GM04504 (cell line): ENCODE results near the gene DYRK4.
A peak's percentile ranks its signal among the peaks of the same experiment; 100 is the strongest.
"Not testable (repeated sequence)": the region's sequence is repeated elsewhere in the genome, so short reads cannot be mapped to it uniquely, and the experiment has no call there.

ENCODE experiments used
- DNase-seq: peaks from one replicate; pipeline ENCODE4 v3.0.0-alpha.2; 2012; ENCODE audit warnings: low read depth

The DYRK4 gene

GRCh38 chr12:4562034-4562657 lies at the start of gene DYRK4:
Gene DYRK4, plus strand, starts transcription at chr12:4562208. Its CDS starts 38 bp downstream, at chr12:4562246.
- DNase-seq = peak; percentile 35

GRCh38 chr12:4518106-4518728 lies 43.8 kb upstream of the DYRK4 start:
- DNase-seq = no peak

GRCh38 chr12:4523443-4523842 lies 38.6 kb upstream of the DYRK4 start:
- DNase-seq = not testable (repeated sequence)

DNA sequence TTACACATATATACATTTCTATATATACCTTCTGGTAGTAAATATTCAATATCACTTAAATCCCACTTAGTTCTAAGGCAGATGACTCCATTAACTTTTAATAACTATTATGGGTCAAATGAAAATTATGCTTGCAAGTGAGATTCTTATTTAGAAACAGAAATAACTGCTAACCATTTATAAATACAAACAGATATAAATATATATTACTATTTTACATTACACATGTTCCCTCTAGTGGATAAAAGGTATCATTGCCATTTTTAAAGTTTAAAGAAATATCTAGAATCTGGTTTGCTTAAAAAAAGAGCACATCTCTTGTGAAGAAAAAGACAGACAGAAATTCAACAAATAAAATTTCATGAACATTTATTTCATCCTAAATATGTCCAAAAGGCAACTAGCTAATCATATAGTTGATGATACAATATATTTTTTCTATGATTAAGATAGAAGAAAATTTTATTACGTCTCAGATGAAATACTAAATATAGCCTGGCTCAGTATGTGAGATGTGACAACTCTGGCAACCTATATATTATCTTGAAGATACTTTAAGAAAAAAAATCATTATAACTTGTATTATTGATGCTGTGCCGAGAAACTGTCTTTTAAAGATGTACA lies 35.0 kb upstream of the DYRK4 start:
- no peak for DNase-seq

GRCh38 chr12:4530160-4530559 lies 31.8 kb upstream of the DYRK4 start:
- DNase-seq = no peak

DNA sequence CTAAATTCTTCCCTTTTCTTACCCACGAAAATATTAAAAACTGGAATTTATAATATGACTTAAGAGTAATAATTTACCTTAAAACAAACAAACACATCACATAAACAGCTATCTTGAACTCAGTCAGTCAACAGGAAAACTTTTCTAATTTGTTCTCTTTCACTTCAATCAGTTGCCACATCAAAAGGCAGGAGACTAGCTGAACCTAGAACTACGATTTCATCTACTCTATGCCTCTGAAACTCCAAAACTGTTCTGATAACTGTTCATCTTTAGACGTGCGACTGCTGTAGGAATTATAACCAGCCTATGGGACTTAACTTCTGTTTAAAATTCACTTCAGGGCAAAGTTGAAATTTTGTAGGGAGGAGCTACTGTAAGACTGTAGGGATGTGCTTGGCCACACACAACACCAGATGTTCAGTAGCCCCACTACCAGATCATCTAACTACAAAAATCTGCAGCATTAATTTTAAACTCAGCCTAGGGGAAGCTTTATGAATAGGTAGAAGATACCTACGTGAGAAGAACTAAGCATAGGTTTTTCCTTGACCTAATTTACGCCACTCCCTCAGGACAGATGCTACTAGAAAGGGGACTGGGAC lies 30.9 kb upstream of the DYRK4 start:
- DNase-seq = no peak

- no peak for DNase-seq
Observed at GRCh38 chr12:4535092-4535491, 26.9 kb upstream of the DYRK4 start.

- DNase-seq = no peak
Observed at GRCh38 chr12:4535871-4536270, 26.1 kb upstream of the DYRK4 start.

- DNase-seq = peak; percentile 92
Observed at GRCh38 chr12:4538207-4539160, 23.5 kb upstream of the DYRK4 start, which contains the start of gene RAD51AP1. Gene RAD51AP1, plus strand, starts transcription at chr12:4538890. Its CDS starts 50 bp downstream, at chr12:4538940.

GRCh38 chr12:4539167-4539870 lies 22.7 kb upstream of the DYRK4 start:
- DNase-seq = no peak

GRCh38 chr12:4540170-4540569 lies 21.8 kb upstream of the DYRK4 start:
- no peak for DNase-seq

GRCh38 chr12:4540638-4541037 lies 21.4 kb upstream of the DYRK4 start:
- DNase-seq = no peak

DNA sequence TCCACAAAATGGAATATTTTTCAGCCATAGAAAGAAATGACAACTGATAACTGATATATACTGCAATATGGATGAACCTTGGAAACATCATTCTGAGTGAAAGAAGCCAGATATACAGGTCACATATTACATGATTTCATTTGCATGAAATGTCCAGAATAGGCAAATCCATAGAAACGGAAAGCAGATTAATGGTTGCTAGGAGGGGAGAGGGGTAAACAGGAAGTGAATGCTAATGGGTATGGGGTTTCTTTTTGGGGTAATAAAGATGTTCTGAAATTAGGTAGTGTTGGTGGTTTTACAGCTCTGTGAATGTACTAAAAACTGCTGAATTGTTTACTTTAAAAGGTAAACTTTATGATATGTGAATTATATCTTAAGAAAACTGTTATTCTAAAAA lies 16.8 kb upstream of the DYRK4 start:
- DNase-seq = no peak

- no peak for DNase-seq
Observed at GRCh38 chr12:4552191-4552590, 9.8 kb upstream of the DYRK4 start.

GRCh38 chr12:4553943-4554342 lies 8.1 kb upstream of the DYRK4 start:
- no peak for DNase-seq

- DNase-seq = no peak
Observed at GRCh38 chr12:4555804-4556203, 6.2 kb upstream of the DYRK4 start.

DNA sequence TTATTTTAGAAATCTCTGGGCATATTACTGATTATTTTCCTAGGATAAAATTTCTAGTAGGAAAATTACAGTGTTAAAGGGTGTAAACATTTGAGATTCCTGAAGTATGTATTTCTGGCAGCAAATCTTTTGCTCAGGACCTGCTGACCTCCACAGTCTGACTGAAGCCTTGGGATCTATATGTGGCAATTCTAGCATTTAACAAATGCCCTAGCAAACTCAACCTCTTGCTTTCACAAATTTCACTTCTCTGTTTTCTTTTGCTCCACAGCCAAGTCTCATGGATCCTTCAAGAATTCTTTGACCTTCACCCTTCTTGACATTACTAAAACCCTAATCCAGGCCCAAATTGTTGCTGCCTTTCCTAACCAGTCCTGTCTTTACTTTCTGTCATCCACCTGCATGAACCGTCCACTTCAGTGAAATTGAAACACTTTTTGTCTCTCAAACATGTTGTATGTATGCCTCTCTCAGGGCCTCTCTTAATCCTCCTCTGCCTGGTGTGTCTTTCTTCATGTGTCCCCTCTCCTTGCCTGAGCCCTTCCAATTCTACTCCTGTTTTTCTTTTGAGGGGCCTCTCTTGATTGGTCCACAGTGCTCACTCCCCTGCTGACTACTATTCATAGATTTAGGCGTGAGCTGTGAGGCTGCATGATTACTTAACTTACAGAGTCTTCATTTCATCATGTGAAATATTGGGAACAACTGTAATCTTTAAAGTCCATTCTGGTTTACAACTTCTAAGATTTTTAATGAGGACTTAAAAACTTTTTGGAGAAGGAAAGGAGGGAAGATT lies 5.1 kb upstream of the DYRK4 start:
- DNase-seq = no peak

- DNase-seq = no peak
Observed at GRCh38 chr12:4557586-4557985, 4.4 kb upstream of the DYRK4 start.

DNA sequence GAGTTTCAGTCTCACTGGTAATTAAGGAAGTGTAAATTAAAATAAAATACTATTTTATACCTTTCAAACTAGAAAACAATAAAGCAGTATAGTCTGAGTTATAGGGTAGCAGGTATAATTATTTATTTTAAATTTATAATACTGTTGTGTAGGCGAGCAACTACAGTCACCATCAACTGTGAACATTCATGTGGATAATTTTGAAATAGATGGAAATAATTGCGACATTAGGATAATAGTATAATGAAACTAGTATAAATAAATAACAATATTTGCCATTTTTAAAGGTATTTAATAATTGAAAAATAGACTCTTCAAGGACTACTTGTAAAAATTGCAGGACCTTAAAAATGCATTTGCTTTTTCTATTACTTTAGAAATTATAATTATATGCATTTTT lies 3.8 kb upstream of the DYRK4 start:
- DNase-seq = no peak

GRCh38 chr12:4563336-4563735 lies 1.3 kb downstream of the DYRK4 start:
- DNase-seq = no peak
